WTC11 (cell line): ENCODE results near the gene SMARCE1. TPM values are rescaled to one million over a fixed set of nuclear protein-coding genes. Genes with fewer than 3 reads are reported as not detected.

Experiments used
- ATAC-seq: fragments of 200-7000 bp; cut with Tn5 transposase; 2 replicates; pipeline ENCODE4 v1.10.0; 2021; ENCODE audit warnings: mild to moderate bottlenecking, moderate library complexity
- CTCF ChIA-PET: fragments of 300-600 bp; sonication (Branson Sonifier 250); formaldehyde crosslinking; loops from one replicate; lab custom pipeline; 2021; ENCODE audit warnings: antibody characterized with exemption; lab: Charles Lee
- POLR2A ChIA-PET: fragments of 350-600 bp; sonication (Branson Sonifier 250); formaldehyde crosslinking; loops from one replicate; lab custom pipeline; 2021; ENCODE audit warnings: antibody characterized with exemption; lab: Charles Lee
- DNase-seq: peaks from one replicate; pipeline ENCODE4 v3.0.0; 2021; ENCODE audit warnings: low spot score
- H3K27ac Mint-ChIP-seq: 2 replicates; pipeline ENCODE4 v1.8.0; 2021; ENCODE audit warnings: mixed read lengths
- H3K27me3 Mint-ChIP-seq: 2 replicates; pipeline ENCODE4 v1.8.0; 2021; ENCODE audit warnings: low read depth, mild to moderate bottlenecking, moderate library complexity, mixed read lengths
- H3K36me3 Mint-ChIP-seq: 2 replicates; pipeline ENCODE4 v1.8.0; 2021; ENCODE audit warnings: mixed read lengths
- H3K4me1 Mint-ChIP-seq: 2 replicates; pipeline ENCODE4 v1.8.0; 2022; ENCODE audit warnings: mixed read lengths
- H3K4me3 Mint-ChIP-seq: 2 replicates; pipeline ENCODE4 v1.8.0; 2021; ENCODE audit warnings: mild to moderate bottlenecking, moderate library complexity, mixed read lengths
- H3K9me3 Mint-ChIP-seq: 2 replicates; pipeline ENCODE4 v1.8.0; 2021; ENCODE audit warnings: mixed read lengths
- ARID4B ChIP-seq: sonication (generic); formaldehyde crosslinking; IDR thresholded peaks from 2 replicates; pipeline ENCODE4 v1.8.0; 2023; ENCODE audit warnings: missing genetic modification reagents, mild to moderate bottlenecking, borderline replicate concordance
- CREM ChIP-seq: sonication (generic); formaldehyde crosslinking; IDR thresholded peaks from 2 replicates; pipeline ENCODE4 v1.8.1; 2022; ENCODE audit warnings: mild to moderate bottlenecking, missing genetic modification reagents, moderate library complexity
- E2F1 ChIP-seq: sonication (generic); formaldehyde crosslinking; IDR thresholded peaks from 2 replicates; pipeline ENCODE4 v1.8.0; 2022; ENCODE audit warnings: mild to moderate bottlenecking, missing genetic modification reagents
- EMX1 ChIP-seq: fragments of 250-450 bp; sonication (Bioruptor Pico); IDR thresholded peaks from 2 replicates; pipeline ENCODE4 v1.8.0; 2021; ENCODE audit warnings: mild to moderate bottlenecking
- FOXP1 ChIP-seq: sonication (generic); formaldehyde crosslinking; IDR thresholded peaks from 2 replicates; pipeline ENCODE4 v1.8.0; 2022; ENCODE audit warnings: missing genetic modification reagents, mild to moderate bottlenecking, moderate library complexity, borderline replicate concordance
- GABPB1 ChIP-seq: sonication (generic); formaldehyde crosslinking; IDR thresholded peaks from 2 replicates; pipeline ENCODE4 v1.8.1; 2023; ENCODE audit warnings: mild to moderate bottlenecking, missing genetic modification reagents
- GTF2I ChIP-seq: fragments of 250-450 bp; sonication (Bioruptor Pico); conservative IDR thresholded peaks from 2 replicates; pipeline ENCODE4 v1.4.0; 2021; ENCODE audit warnings: mild to moderate bottlenecking
- HMGA2 ChIP-seq: fragments of 250-450 bp; sonication (Bioruptor Pico); IDR thresholded peaks from 2 replicates; pipeline ENCODE4 v1.4.0; 2021; ENCODE audit warnings: mild to moderate bottlenecking, moderate library complexity
- JAZF1 ChIP-seq: fragments of 250-450 bp; sonication (Bioruptor Pico); IDR thresholded peaks from 2 replicates; pipeline ENCODE4 v1.9.0; 2021; ENCODE audit warnings: moderate library complexity, mild to moderate bottlenecking, inconsistent platforms
- MYBL2 ChIP-seq: sonication (generic); formaldehyde crosslinking; IDR thresholded peaks from 2 replicates; pipeline ENCODE4 v1.8.1; 2023; ENCODE audit warnings: mild to moderate bottlenecking, moderate library complexity, missing genetic modification reagents
- NR1H2 ChIP-seq: sonication (generic); formaldehyde crosslinking; IDR thresholded peaks from 2 replicates; pipeline ENCODE4 v1.9.0; 2021; ENCODE audit warnings: mild to moderate bottlenecking, moderate library complexity, missing genetic modification reagents
- NR2C2 ChIP-seq: sonication (generic); formaldehyde crosslinking; IDR thresholded peaks from 2 replicates; pipeline ENCODE4 v1.8.0; 2022; ENCODE audit warnings: mild to moderate bottlenecking, missing genetic modification reagents
- TCF7 ChIP-seq: sonication (generic); formaldehyde crosslinking; IDR thresholded peaks from 2 replicates; pipeline ENCODE4 v1.8.0; 2022; ENCODE audit warnings: mild to moderate bottlenecking, low read depth, missing genetic modification reagents, moderate library complexity
- ZNF138 ChIP-seq: sonication (generic); formaldehyde crosslinking; conservative IDR thresholded peaks from 2 replicates; pipeline ENCODE4 v1.8.1; 2022; ENCODE audit warnings: mild to moderate bottlenecking, moderate library complexity, missing genetic modification reagents
- ZNF396 ChIP-seq: fragments of 250-450 bp; sonication (Bioruptor Pico); IDR thresholded peaks from 2 replicates; pipeline ENCODE4 v1.8.0; 2021; ENCODE audit warnings: mild to moderate bottlenecking, moderate library complexity, borderline replicate concordance
- ZNF416 ChIP-seq: fragments of 250-450 bp; sonication (Bioruptor Pico); IDR thresholded peaks from 2 replicates; pipeline ENCODE4 v1.9.0; 2021; ENCODE audit warnings: mild to moderate bottlenecking, inconsistent platforms
- total RNA-seq: library from RNA; stranded (reverse); gene quantifications from 3 replicates; pipeline ENCODE4 v1.2.3, GENCODE V29; 2021
- TF ChIP-seq, protein P1 (sequence below): sonication (generic); formaldehyde crosslinking; IDR thresholded peaks from 2 replicates; pipeline ENCODE4 v1.8.1; 2023; ENCODE audit warnings: mild to moderate bottlenecking, missing genetic modification reagents, moderate library complexity
- TF ChIP-seq, protein P2 (sequence below): fragments of 250-450 bp; sonication (Bioruptor Pico); IDR thresholded peaks from 2 replicates; pipeline ENCODE4 v2.1.2; 2022; ENCODE audit warnings: mild to moderate bottlenecking, moderate library complexity
- TF ChIP-seq, protein P3 (sequence below): fragments of 250-450 bp; sonication (Bioruptor Pico); IDR thresholded peaks from 2 replicates; pipeline ENCODE4 v1.9.0; 2021; ENCODE audit warnings: mild to moderate bottlenecking
- TF ChIP-seq, protein P4 (sequence below): sonication (generic); formaldehyde crosslinking; IDR thresholded peaks from 2 replicates; pipeline ENCODE4 v1.8.1; 2022; ENCODE audit warnings: low read depth, missing genetic modification reagents, borderline replicate concordance
- TF ChIP-seq, protein P5 (sequence below): sonication (generic); formaldehyde crosslinking; IDR thresholded peaks from 2 replicates; pipeline ENCODE4 v1.8.1; 2023; ENCODE audit warnings: mild to moderate bottlenecking, missing genetic modification reagents, moderate library complexity

SMARCE1 gene
- total RNA-seq, 1 experiment from 2014 or later = 109 TPM

GRCh38 chr17:40694584-40694983 is 47.0 kb upstream of the SMARCE1 start:
- Mint-ChIP-seq H3K4me1 (peaks cover 5% of the 10 kb centered on the region), H3K4me3 (no peak overlapping the region), H3K36me3 (no peaks in the 10 kb centered on the region), H3K27me3 (no peaks in the 10 kb centered on the region), H3K27ac (no peak overlapping the region), H3K9me3 (no peaks in the 10 kb centered on the region)
- TF ChIP-seq, protein P1, sequence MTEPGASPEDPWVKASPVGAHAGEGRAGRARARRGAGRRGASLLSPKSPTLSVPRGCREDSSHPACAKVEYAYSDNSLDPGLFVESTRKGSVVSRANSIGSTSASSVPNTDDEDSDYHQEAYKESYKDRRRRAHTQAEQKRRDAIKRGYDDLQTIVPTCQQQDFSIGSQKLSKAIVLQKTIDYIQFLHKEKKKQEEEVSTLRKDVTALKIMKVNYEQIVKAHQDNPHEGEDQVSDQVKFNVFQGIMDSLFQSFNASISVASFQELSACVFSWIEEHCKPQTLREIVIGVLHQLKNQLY (CRISPR knock-in tag) = no peak
- TF ChIP-seq HMGA2 (CRISPR knock-in tag) (no peak), NR2C2 (no peak), GTF2I (CRISPR knock-in tag) (no peak), GABPB1 (no peak), JAZF1 (no peak), E2F1 (CRISPR knock-in tag) (no peak), TCF7 (CRISPR knock-in tag) (no peak), MYBL2 (CRISPR knock-in tag) (no peak), EMX1 (CRISPR knock-in tag) (no peak), ZNF416 (CRISPR knock-in tag) (no peak)
- TF ChIP-seq, protein P2, sequence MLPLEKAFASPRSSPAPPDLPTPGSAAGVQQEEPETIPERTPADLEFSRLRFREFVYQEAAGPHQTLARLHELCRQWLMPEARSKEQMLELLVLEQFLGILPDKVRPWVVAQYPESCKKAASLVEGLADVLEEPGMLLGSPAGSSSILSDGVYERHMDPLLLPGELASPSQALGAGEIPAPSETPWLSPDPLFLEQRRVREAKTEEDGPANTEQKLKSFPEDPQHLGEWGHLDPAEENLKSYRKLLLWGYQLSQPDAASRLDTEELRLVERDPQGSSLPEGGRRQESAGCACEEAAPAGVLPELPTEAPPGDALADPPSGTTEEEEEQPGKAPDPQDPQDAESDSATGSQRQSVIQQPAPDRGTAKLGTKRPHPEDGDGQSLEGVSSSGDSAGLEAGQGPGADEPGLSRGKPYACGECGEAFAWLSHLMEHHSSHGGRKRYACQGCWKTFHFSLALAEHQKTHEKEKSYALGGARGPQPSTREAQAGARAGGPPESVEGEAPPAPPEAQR (CRISPR knock-in tag) = no peak
- TF ChIP-seq, protein P3, sequence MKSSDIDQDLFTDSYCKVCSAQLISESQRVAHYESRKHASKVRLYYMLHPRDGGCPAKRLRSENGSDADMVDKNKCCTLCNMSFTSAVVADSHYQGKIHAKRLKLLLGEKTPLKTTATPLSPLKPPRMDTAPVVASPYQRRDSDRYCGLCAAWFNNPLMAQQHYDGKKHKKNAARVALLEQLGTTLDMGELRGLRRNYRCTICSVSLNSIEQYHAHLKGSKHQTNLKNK (CRISPR knock-in tag) = no peak
- CTCF ChIA-PET = interaction anchor here (0.6 to 1.6 kb wide), 2 partner anchors 30 to 193 kb away, joined by 3 to 4 read pairs; partner anchors contain the start of genes KRT222 and TNS4
- DNase-seq (no peak), ATAC-seq (no peak)
- POLR2A ChIA-PET = no interaction called here

GRCh38 chr17:40687106-40687505 is 39.5 kb upstream of the SMARCE1 start:
- TF ChIP-seq ARID4B (CRISPR knock-in tag) (no peak), FOXP1 (CRISPR knock-in tag) (no peak), MYBL2 (CRISPR knock-in tag) (no peak)
- 0 out of 2 replicates have a peak, but pooled peaks cover 1% of the 10 kb centered on the region for H3K27me3 Mint-ChIP-seq
- no peak overlapping the region for H3K4me3 Mint-ChIP-seq
- no peaks in the 10 kb centered on the region for H3K4me1 Mint-ChIP-seq
- H3K27ac Mint-ChIP-seq = no peak overlapping the region
- no peaks in the 10 kb centered on the region for H3K36me3 Mint-ChIP-seq
- H3K9me3 Mint-ChIP-seq = no peaks in the 10 kb centered on the region
- ChIA-PET POLR2A (no interaction called here), CTCF (interaction anchor here (1.5 kb wide), 1 partner anchor 67 kb away, joined by 5 read pairs; no protein-coding TSS in a partner anchor)
- no peak for DNase-seq
- no peak for ATAC-seq

GRCh38 chr17:40686192-40686591 is 38.6 kb upstream of the SMARCE1 start:
- H3K4me3 Mint-ChIP-seq = no peak overlapping the region
- no peaks in the 10 kb centered on the region for H3K9me3 Mint-ChIP-seq
- no peaks in the 10 kb centered on the region for H3K4me1 Mint-ChIP-seq
- ChIA-PET POLR2A (no interaction called here), CTCF (interaction anchor here (1.5 kb wide), 1 partner anchor 66 kb away, joined by 5 read pairs; no protein-coding TSS in a partner anchor)
- DNase-seq (no peak), ATAC-seq (no peak)
- H3K27me3 Mint-ChIP-seq = peaks cover 5% of the 10 kb centered on the region; the same call in 1 of the 2 replicates
- no peak overlapping the region for H3K27ac Mint-ChIP-seq
- no peaks in the 10 kb centered on the region for H3K36me3 Mint-ChIP-seq
- TF ChIP-seq NR1H2 (CRISPR knock-in tag) (no peak), GABPB1 (no peak), JAZF1 (no peak), CREM (CRISPR knock-in tag) (no peak), ZNF138 (CRISPR knock-in tag) (no peak), ZNF396 (CRISPR knock-in tag) (no peak)
- TF ChIP-seq, protein P4, sequence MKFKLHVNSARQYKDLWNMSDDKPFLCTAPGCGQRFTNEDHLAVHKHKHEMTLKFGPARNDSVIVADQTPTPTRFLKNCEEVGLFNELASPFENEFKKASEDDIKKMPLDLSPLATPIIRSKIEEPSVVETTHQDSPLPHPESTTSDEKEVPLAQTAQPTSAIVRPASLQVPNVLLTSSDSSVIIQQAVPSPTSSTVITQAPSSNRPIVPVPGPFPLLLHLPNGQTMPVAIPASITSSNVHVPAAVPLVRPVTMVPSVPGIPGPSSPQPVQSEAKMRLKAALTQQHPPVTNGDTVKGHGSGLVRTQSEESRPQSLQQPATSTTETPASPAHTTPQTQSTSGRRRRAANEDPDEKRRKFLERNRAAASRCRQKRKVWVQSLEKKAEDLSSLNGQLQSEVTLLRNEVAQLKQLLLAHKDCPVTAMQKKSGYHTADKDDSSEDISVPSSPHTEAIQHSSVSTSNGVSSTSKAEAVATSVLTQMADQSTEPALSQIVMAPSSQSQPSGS = no peak
- TF ChIP-seq, protein P5, sequence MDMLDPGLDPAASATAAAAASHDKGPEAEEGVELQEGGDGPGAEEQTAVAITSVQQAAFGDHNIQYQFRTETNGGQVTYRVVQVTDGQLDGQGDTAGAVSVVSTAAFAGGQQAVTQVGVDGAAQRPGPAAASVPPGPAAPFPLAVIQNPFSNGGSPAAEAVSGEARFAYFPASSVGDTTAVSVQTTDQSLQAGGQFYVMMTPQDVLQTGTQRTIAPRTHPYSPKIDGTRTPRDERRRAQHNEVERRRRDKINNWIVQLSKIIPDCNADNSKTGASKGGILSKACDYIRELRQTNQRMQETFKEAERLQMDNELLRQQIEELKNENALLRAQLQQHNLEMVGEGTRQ (CRISPR knock-in tag) = no peak
